Stomach (tissue), 4 donors: ENCODE measurements around the gene HDAC2.

Experiments
- CTCF ChIP-seq, 7 experiments: fragments of 450-650 bp in 4 of 7; fragments of 200-600 bp in 3 of 7; sonication (generic) in 3 of 7; IDR thresholded peaks; one replicate each; pipeline ENCODE4 v1.5.1; 2016 to 2019; ENCODE audit warnings: antibody characterized with exemption in 7 of 7, control low read depth in 2 of 7, mild to moderate bottlenecking in 1 of 7
- POLR2A ChIP-seq, 4 donors: fragments of 450-650 bp; IDR thresholded peaks; one replicate each; pipeline ENCODE4 v1.6.1; 2016; ENCODE audit warnings: antibody characterized with exemption in 4 of 4, control low read depth in 2 of 4, mild to moderate bottlenecking in 1 of 4, moderate library complexity in 1 of 4
- POLR2AphosphoS5 ChIP-seq, 3 donors: sonication (generic); formaldehyde crosslinking; IDR thresholded peaks; one replicate each; pipeline ENCODE4 v1.6.1; 2016; ENCODE audit warnings: antibody characterized with exemption in 3 of 3

DNA sequence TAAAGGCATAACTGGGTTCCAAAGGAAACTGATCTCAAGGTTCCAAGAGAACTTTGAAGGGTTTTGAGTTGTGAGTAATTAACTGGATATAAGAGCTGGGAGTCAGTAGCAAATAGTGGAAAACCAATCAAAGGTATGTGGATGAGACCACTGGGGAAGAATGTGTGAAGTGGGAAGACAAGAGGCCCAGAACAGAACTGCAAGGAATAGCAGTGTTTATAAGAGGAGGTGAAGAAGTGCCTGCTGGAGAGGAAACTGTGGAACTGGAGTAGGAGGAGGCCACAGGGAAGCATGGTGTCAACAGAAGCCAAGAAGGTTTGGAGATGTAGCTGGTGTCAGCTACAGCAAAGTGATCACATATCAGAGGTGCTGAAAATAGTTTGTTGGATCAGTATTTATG is 18.7 kb upstream of the HDAC2 start:
- TF ChIP-seq POLR2AphosphoS5 (IDR thresholded peaks at IDR 0.05) = no peak
- no peak for TF ChIP-seq CTCF (IDR thresholded peaks at IDR 0.05)
- TF ChIP-seq POLR2A (IDR thresholded peaks at IDR 0.05) = no peak
